GM12878 (cell line): ENCODE results near the gene SLC20A1. TPM values are rescaled to one million over a fixed set of nuclear protein-coding genes. Genes with fewer than 3 reads are reported as not detected.

Experiments
- ATAC-seq: fragments of 200-7000 bp; cut with Tn5 transposase; 3 replicates; pipeline ENCODE4 v1.9.1; 2020; ENCODE audit warnings: mild to moderate bottlenecking, moderate library complexity
- BruUV-seq: library from RNA; stranded (reverse); fragments of 400-500 nt; replicated peaks from 2 replicates; lab custom pipeline; 2021; lab: Mats Ljungman, UMichigan
- CTCF ChIA-PET: fragments of 300-600 bp; sonication (Branson Sonifier 250); formaldehyde crosslinking; extraction: SDS; loops from one replicate; lab custom pipeline; 2021; ENCODE audit warnings: inconsistent platforms; lab: Yijun Ruan, JAX
- POLR2A ChIA-PET: fragments of 350-600 bp; formaldehyde crosslinking; extraction: SDS; loops from one replicate; lab custom pipeline; 2021; ENCODE audit warnings: inconsistent platforms; lab: Charles Lee
- RAD21 ChIA-PET: fragments of 300-600 bp; sonication (Branson Sonifier 250); formaldehyde crosslinking; loops from one replicate; lab custom pipeline; 2023; ENCODE audit warnings: antibody characterized with exemption; ENCODE audit not compliant: unreplicated experiment; lab: Charles Lee
- SMC1A ChIA-PET: fragments of 300-600 bp; sonication (Branson Sonifier 250); formaldehyde crosslinking; loops from one replicate; lab custom pipeline; 2023; ENCODE audit not compliant: unreplicated experiment, uncharacterized antibody; lab: Charles Lee
- DNase-seq: peaks from one replicate; pipeline ENCODE4 v3.0.0-alpha.2; 2011; ENCODE audit warnings: low read depth, low spot score
- FAIRE-seq: peaks from 3 replicates; lab custom pipeline; 2011; peaks lifted over from hg19 to GRCh38; lab: Jason Lieb, UNC
- H2AFZ ChIP-seq: 2 replicates; pipeline ENCODE4 v1.6.0; 2011; ENCODE audit warnings: low read depth, low read length, control low read depth; ENCODE audit not compliant: control insufficient read depth
- H3K27ac ChIP-seq: 2 replicates; pipeline ENCODE4 v1.5.1; 2011; ENCODE audit warnings: control low read depth; ENCODE audit not compliant: control insufficient read depth, insufficient read depth
- H3K27me3 ChIP-seq, 2 experiments: replicated peaks in 1 of 2; 2 replicates each; pipeline versions ENCODE4 v1.6.0 to v1.6.1; 2011; ENCODE audit warnings: low read length in 1 of 2; ENCODE audit not compliant: control insufficient read depth in 2 of 2, insufficient read depth in 2 of 2
- H3K36me3 ChIP-seq, 2 experiments: 2 replicates each; pipeline ENCODE4 v1.5.1; 2011; ENCODE audit warnings: low read length in 1 of 2; ENCODE audit not compliant: control insufficient read depth in 2 of 2, insufficient read depth in 2 of 2
- H3K4me1 ChIP-seq: 2 replicates; pipeline ENCODE4 v1.6.1; 2011; ENCODE audit warnings: mild to moderate bottlenecking, low read length, moderate library complexity, mixed read lengths; ENCODE audit not compliant: control insufficient read depth, insufficient read depth
- H3K4me2 ChIP-seq: 2 replicates; pipeline ENCODE4 v1.6.0; 2011; ENCODE audit warnings: control low read depth; ENCODE audit not compliant: control insufficient read depth, insufficient read depth
- H3K4me3 ChIP-seq: fragments of 200-600 bp; sonication (generic); 2 replicates; pipeline ENCODE4 v1.5.1; 2016
- H3K79me2 ChIP-seq: 2 replicates; pipeline ENCODE4 v1.6.0; 2011; ENCODE audit warnings: low read length; ENCODE audit not compliant: control insufficient read depth, insufficient read depth
- H3K9ac ChIP-seq: 2 replicates; pipeline ENCODE4 v1.8.0; 2011; ENCODE audit warnings: low read length, control low read depth, mixed read lengths; ENCODE audit not compliant: control insufficient read depth, insufficient read depth
- H3K9me3 ChIP-seq: replicated peaks from 3 replicates; pipeline ENCODE4 v1.5.1; 2011; ENCODE audit warnings: mild to moderate bottlenecking, low read length; ENCODE audit not compliant: control insufficient read depth, insufficient read depth
- H4K20me1 ChIP-seq: 2 replicates; pipeline ENCODE4 v1.6.0; 2011; ENCODE audit not compliant: control insufficient read depth, insufficient read depth
- CBX3 ChIP-seq: fragments of 200-600 bp; sonication (generic); IDR thresholded peaks from 2 replicates; pipeline ENCODE4 v1.6.1; 2016; ENCODE audit warnings: low read depth, borderline replicate concordance
- CBX5 ChIP-seq: sonication (generic); IDR thresholded peaks from 2 replicates; pipeline ENCODE4 v1.6.1; 2016; ENCODE audit warnings: low read depth, moderate library complexity, mild to moderate bottlenecking, inconsistent platforms
- ETV6 ChIP-seq, 2 experiments: fragments of 450-650 bp in 1 of 2; IDR thresholded peaks in 1 of 2; conservative IDR thresholded peaks in 1 of 2; 2 replicates each; pipeline ENCODE4 v1.6.1; 2014; ENCODE audit warnings: antibody characterized with exemption in 1 of 2, borderline replicate concordance in 1 of 2, low read depth in 1 of 2, mild to moderate bottlenecking in 1 of 2, moderate library complexity in 1 of 2
- REST ChIP-seq: IDR thresholded peaks from 2 replicates; pipeline ENCODE4 v1.6.1; 2012; ENCODE audit warnings: mild to moderate bottlenecking, low read depth, low read length
- STAT3 ChIP-seq: IDR thresholded peaks from 2 replicates; pipeline ENCODE4 v1.6.1; 2011; ENCODE audit warnings: low read depth, low read length, improper control_type of control experiment
- SUZ12 ChIP-seq: fragments of 200-600 bp; sonication (generic); IDR thresholded peaks from one replicate; pipeline ENCODE4 v1.6.1; 2018; ENCODE audit warnings: antibody characterized with exemption, mild to moderate bottlenecking; ENCODE audit not compliant: unreplicated experiment
- WGBS: methylation state at CpG from one replicate; pipeline ENCODE4 v1.1.6; 2016; ENCODE audit warnings: low lambda C conversion rate; ENCODE audit not compliant: insufficient replicate concordance, insufficient coverage; ENCODE audit errors: missing lambda C conversion rate; 5-methylcytosine and 5-hydroxymethylcytosine counted together
- in situ Hi-C: fragments of 300-500 bp; cut with MboI; formaldehyde crosslinking; loops from 9 replicates; pipeline ENCODE4 v1.14.3; 2018; ENCODE audit warnings: mixed read lengths
- intact Hi-C: fragments of 100-400 bp; cut with micrococcal nuclease; formaldehyde crosslinking; loops from one replicate; pipeline ENCODE4 v1.14.2; 2022; ENCODE audit not compliant: unreplicated experiment
- polyA plus RNA-seq, 11 experiments: library from polyadenylated mRNA; depleted of rRNA in 4 of 11; unstranded in 6 of 11; stranded (reverse) in 5 of 11; fragments of >200 nt; fragmentation: Nextera tagmentation in 4 of 11; fragmentation: Illumina TruSeq in 1 of 11; extraction: Ambion mirVana in 4 of 11; extraction: Trizol in 1 of 11; gene quantifications; 1 replicate in 1 of 11; 2 replicates in 10 of 11; pipeline versions ENCODE4 v1.2.1 to v1.2.3, GENCODE V29; 2011 to 2016; ENCODE audit warnings: inconsistent platforms in 2 of 11, missing spikeins in 2 of 11, low read depth in 1 of 11
- total RNA-seq, 4 experiments: library from RNA; depleted of rRNA in 3 of 4; stranded (reverse); fragments of >200 nt in 3 of 4; fragmentation: Illumina TruSeq in 1 of 4; extraction: Trizol in 1 of 4; gene quantifications; 2 replicates each; pipeline versions ENCODE4 v1.2.1 to v1.2.3, GENCODE V29; 2013 to 2021

The SLC20A1 gene
- total and polyA plus RNA-seq, 10 of the 15 experiments (the other 5 are each of a cell fraction or from before 2014, with no cell fraction given): 21.2 to 59.1 (median 43.2) TPM

DNA sequence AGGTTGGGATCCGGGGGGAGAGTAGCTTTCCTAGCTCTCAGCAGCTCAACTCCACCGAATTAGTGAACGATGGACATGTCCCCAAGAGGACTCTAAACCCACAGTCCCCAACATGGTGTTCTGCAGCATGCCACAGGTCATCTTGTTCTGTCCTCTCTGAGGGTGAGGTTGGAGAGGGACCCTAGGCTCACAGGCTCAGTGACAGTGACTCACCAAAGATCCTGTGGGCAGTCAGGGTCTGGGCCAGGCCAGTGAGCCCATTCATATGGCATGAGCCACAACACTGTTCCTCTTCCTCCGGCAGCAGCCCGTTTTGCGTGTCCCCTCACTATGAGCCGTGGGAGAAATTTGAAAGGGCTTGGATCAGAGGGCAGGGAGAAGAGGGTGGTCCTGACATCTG lies 2.8 kb upstream of the SLC20A1 start:
- peaks cover 6% of the 10 kb centered on the region for H3K4me1 ChIP-seq
- H3K27me3 ChIP-seq: peaks cover 0 to 2% of the 10 kb centered on the region in 2 experiments; a peak in 1 of 4 replicates
- H3K36me3 ChIP-seq: peaks cover 0 to 4% of the 10 kb centered on the region in 2 experiments; a peak in 1 of 4 replicates
- no peak for TF ChIP-seq CBX5
- TF ChIP-seq SUZ12: no peak
- no peak for TF ChIP-seq CBX3
- no peak for TF ChIP-seq ETV6 (conservative IDR thresholded peaks at IDR 0.05 in 1 of 2, IDR thresholded peaks at IDR 0.05 in 1 of 2; ENCODE audit: borderline replicate concordance in 1 of 2, low read depth in 1 of 2)
- no peak for TF ChIP-seq REST
- no peak for TF ChIP-seq STAT3
- H4K20me1 ChIP-seq: no peaks in the 10 kb centered on the region
- no peak overlapping the region for H2AFZ ChIP-seq
- ATAC-seq (no peak), DNase-seq (no peak), FAIRE-seq (no peak)
- CTCF ChIA-PET: interaction anchor here (1.0 to 9.7 kb wide), 4 partner anchors 14 to 298 kb away, joined by 4 to 155 read pairs (median 5); no protein-coding TSS in a partner anchor
- no peak overlapping the region for H3K4me3 ChIP-seq
- SMC1A ChIA-PET: interaction anchor here (0.7 to 9.1 kb wide), 8 partner anchors 11 to 83 kb away, joined by 3 to 118 read pairs (median 3); no protein-coding TSS in a partner anchor
- in situ Hi-C loops: no loop called here
- RAD21 ChIA-PET: interaction anchor here (1.1 to 9.9 kb wide), 3 partner anchors 48 to 82 kb away, joined by 3 to 117 read pairs (median 3); no protein-coding TSS in a partner anchor
- H3K79me2 ChIP-seq: peaks cover 23% of the 10 kb centered on the region
- POLR2A ChIA-PET: interaction anchor here (0.5 to 8.9 kb wide), 4 partner anchors 13 to 65 kb away, joined by 3 to 143 read pairs (median 28); no protein-coding TSS in a partner anchor
- H3K9ac ChIP-seq: no peak overlapping the region
- no TSS peak for BruUV-seq
- intact Hi-C loops: no loop called here
- no peak overlapping the region for H3K27ac ChIP-seq
- H3K9me3 ChIP-seq: no peaks in the 10 kb centered on the region
- 95% methylated on average over 7 of the region's 7 CpGs for WGBS
- no peak overlapping the region for H3K4me2 ChIP-seq
